ENCODE measurements around the gene FOSB. TPM values are rescaled to one million over a fixed set of nuclear protein-coding genes. Genes with fewer than 3 reads are reported as not detected.

FOSB gene
- total RNA-seq, 1 donor from 2014 or later, result 20.4 TPM

GRCh38 chr19:45440873-45441654 is 26.7 kb upstream of the FOSB start:
- TF ChIP-seq, protein P1, sequence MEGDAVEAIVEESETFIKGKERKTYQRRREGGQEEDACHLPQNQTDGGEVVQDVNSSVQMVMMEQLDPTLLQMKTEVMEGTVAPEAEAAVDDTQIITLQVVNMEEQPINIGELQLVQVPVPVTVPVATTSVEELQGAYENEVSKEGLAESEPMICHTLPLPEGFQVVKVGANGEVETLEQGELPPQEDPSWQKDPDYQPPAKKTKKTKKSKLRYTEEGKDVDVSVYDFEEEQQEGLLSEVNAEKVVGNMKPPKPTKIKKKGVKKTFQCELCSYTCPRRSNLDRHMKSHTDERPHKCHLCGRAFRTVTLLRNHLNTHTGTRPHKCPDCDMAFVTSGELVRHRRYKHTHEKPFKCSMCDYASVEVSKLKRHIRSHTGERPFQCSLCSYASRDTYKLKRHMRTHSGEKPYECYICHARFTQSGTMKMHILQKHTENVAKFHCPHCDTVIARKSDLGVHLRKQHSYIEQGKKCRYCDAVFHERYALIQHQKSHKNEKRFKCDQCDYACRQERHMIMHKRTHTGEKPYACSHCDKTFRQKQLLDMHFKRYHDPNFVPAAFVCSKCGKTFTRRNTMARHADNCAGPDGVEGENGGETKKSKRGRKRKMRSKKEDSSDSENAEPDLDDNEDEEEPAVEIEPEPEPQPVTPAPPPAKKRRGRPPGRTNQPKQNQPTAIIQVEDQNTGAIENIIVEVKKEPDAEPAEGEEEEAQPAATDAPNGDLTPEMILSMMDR (IDR thresholded peaks at IDR 0.05), result no peak
- POLR2A ChIA-PET, result interaction anchor here (0.7 to 3.0 kb wide), 5 partner anchors 9 to 44 kb away, joined by 8 to 43 read pairs (median 10); partner anchors contain the start of gene FOSB
- H3K36me3 Mint-ChIP-seq (ENCODE audit: low read depth), result no peaks in the 10 kb centered on the region
- H3K9me3 Mint-ChIP-seq, result no peaks in the 10 kb centered on the region
- no peaks in the 10 kb centered on the region for H3K27me3 Mint-ChIP-seq
- intact Hi-C loops (cut with micrococcal nuclease), result no loop called here
- DNase-seq, result no peak
- peaks cover 46% of the 10 kb centered on the region for H3K4me1 Mint-ChIP-seq
- peak overlapping the region; percentile 75 for H3K27ac Mint-ChIP-seq
- H3K4me3 Mint-ChIP-seq, result peak overlapping the region; percentile 72
- ATAC-seq (ENCODE audit: low read depth), result no peak
- CTCF ChIA-PET, result interaction anchor here (1.9 to 5.4 kb wide), 5 partner anchors 27 to 67 kb away, joined by 6 to 336 read pairs (median 49); partner anchors contain the start of genes FOSB and VASP

GRCh38 chr19:45442408-45442777 is 25.4 kb upstream of the FOSB start:
- H3K36me3 Mint-ChIP-seq (ENCODE audit: low read depth), result no peaks in the 10 kb centered on the region
- no peaks in the 10 kb centered on the region for H3K27me3 Mint-ChIP-seq
- peaks cover 49% of the 10 kb centered on the region for H3K4me1 Mint-ChIP-seq
- POLR2A ChIA-PET, result interaction anchor here (1.8 to 2.0 kb wide), 2 partner anchors 25 to 36 kb away, joined by 8 to 10 read pairs; partner anchors contain the start of gene FOSB
- TF ChIP-seq, protein P1 (IDR thresholded peaks at IDR 0.05), result no peak
- H3K4me3 Mint-ChIP-seq, result peak overlapping the region; percentile 84
- H3K9me3 Mint-ChIP-seq, result no peaks in the 10 kb centered on the region
- intact Hi-C loops (cut with micrococcal nuclease), result no loop called here
- ATAC-seq (ENCODE audit: low read depth) (no peak), DNase-seq (no peak)
- H3K27ac Mint-ChIP-seq, result peak overlapping the region; percentile 89
- CTCF ChIA-PET, result interaction anchor here (1.8 kb wide), 1 partner anchor 36 kb away, joined by 6 read pairs; no protein-coding TSS in a partner anchor

- POLR2A ChIA-PET, result interaction anchor here (1.4 to 1.8 kb wide), 2 partner anchors 25 to 26 kb away, joined by 7 to 8 read pairs; partner anchors contain the start of gene FOSB
- no peaks in the 10 kb centered on the region for H3K36me3 Mint-ChIP-seq (ENCODE audit: low read depth)
- no peaks in the 10 kb centered on the region for H3K9me3 Mint-ChIP-seq
- intact Hi-C loops (cut with micrococcal nuclease), result loop anchor here (1.0 kb wide), 3 partner anchors 8 to 35 kb away; partner anchors contain the start of gene FOSB
- CTCF ChIA-PET, result interaction anchor here (1.8 kb wide), 1 partner anchor 36 kb away, joined by 6 read pairs; no protein-coding TSS in a partner anchor
- peaks cover 49% of the 10 kb centered on the region for H3K4me1 Mint-ChIP-seq
- ATAC-seq (ENCODE audit: low read depth), result peak; percentile 32
- H3K4me3 Mint-ChIP-seq, result peak overlapping the region; percentile 84
- H3K27me3 Mint-ChIP-seq, result no peaks in the 10 kb centered on the region
- H3K27ac Mint-ChIP-seq, result peak overlapping the region; percentile 89
- peak; percentile 60 for DNase-seq
- TF ChIP-seq, protein P1 (IDR thresholded peaks at IDR 0.05), result no peak
Observed at GRCh38 chr19:45442778-45443461, 24.9 kb upstream of the FOSB start.

GRCh38 chr19:45443462-45444317 is 24.1 kb upstream of the FOSB start:
- peak; percentile 81 for DNase-seq
- POLR2A ChIA-PET, result interaction anchor here (1.4 to 1.8 kb wide), 2 partner anchors 24 to 26 kb away, joined by 7 to 8 read pairs; partner anchors contain the start of gene FOSB
- TF ChIP-seq, protein P1 (IDR thresholded peaks at IDR 0.05), result no peak
- no peaks in the 10 kb centered on the region for H3K9me3 Mint-ChIP-seq
- H3K27me3 Mint-ChIP-seq, result no peaks in the 10 kb centered on the region
- CTCF ChIA-PET, result interaction anchor here (1.8 to 2.7 kb wide), 2 partner anchors 35 to 42 kb away, joined by 6 to 11 read pairs; no protein-coding TSS in a partner anchor
- H3K36me3 Mint-ChIP-seq (ENCODE audit: low read depth), result no peaks in the 10 kb centered on the region
- peak overlapping the region; percentile 84 for H3K4me3 Mint-ChIP-seq
- intact Hi-C loops (cut with micrococcal nuclease), result loop anchor here (1.0 kb wide), 3 partner anchors 8 to 35 kb away; partner anchors contain the start of gene FOSB
- H3K4me1 Mint-ChIP-seq, result peaks cover 49% of the 10 kb centered on the region
- peak overlapping the region; percentile 89 for H3K27ac Mint-ChIP-seq
- peak; percentile 33 for ATAC-seq (ENCODE audit: low read depth)

Measured in activated B cell treated with CpG ODN at 0.5 μM for 24 hours (primary cell).